IMR-90 (cell line): ENCODE measurements around the gene NDUFA6.
"Not testable (repeated sequence)": the region's sequence is repeated elsewhere in the genome, so short reads cannot be mapped to it uniquely, and the experiment has no call there.

Experiments
- BHLHE40 ChIP-seq: fragments of 150-350 bp; IDR thresholded peaks from 2 replicates; pipeline ENCODE4 v1.6.1; 2016; ENCODE audit warnings: mild to moderate bottlenecking, low read depth, low read length
- CEBPB ChIP-seq: IDR thresholded peaks from 2 replicates; pipeline ENCODE4 v1.6.1; 2012; ENCODE audit warnings: low read depth, low read length, improper control_type of control experiment
- CHD1 ChIP-seq: IDR thresholded peaks from 2 replicates; pipeline ENCODE4 v1.6.1; 2012; ENCODE audit warnings: low read depth, low read length, improper control_type of control experiment
- MAZ ChIP-seq: IDR thresholded peaks from 2 replicates; pipeline ENCODE4 v1.6.1; 2012; ENCODE audit warnings: low read depth, mild to moderate bottlenecking, low read length, improper control_type of control experiment, moderate library complexity, borderline replicate concordance
- POLR2A ChIP-seq: IDR thresholded peaks from 2 replicates; pipeline ENCODE4 v1.6.1; 2012; ENCODE audit warnings: mild to moderate bottlenecking, low read depth, low read length
- RAD21 ChIP-seq: IDR thresholded peaks from 2 replicates; pipeline ENCODE4 v1.6.1; 2012; ENCODE audit warnings: low read length, improper control_type of control experiment
- RCOR1 ChIP-seq: IDR thresholded peaks from 2 replicates; pipeline ENCODE4 v1.6.1; 2012; ENCODE audit warnings: mild to moderate bottlenecking, low read length, improper control_type of control experiment; ENCODE audit not compliant: insufficient replicate concordance
- SMC3 ChIP-seq: fragments of 150-350 bp; IDR thresholded peaks from 2 replicates; pipeline ENCODE4 v1.6.1; 2016; ENCODE audit warnings: low read depth, mild to moderate bottlenecking, antibody characterized with exemption, low read length, moderate library complexity
- TF ChIP-seq, protein P1 (sequence below): conservative IDR thresholded peaks from 2 replicates; pipeline ENCODE4 v1.5.1; 2012; ENCODE audit warnings: mild to moderate bottlenecking, low read depth, low read length, improper control_type of control experiment

DNA sequence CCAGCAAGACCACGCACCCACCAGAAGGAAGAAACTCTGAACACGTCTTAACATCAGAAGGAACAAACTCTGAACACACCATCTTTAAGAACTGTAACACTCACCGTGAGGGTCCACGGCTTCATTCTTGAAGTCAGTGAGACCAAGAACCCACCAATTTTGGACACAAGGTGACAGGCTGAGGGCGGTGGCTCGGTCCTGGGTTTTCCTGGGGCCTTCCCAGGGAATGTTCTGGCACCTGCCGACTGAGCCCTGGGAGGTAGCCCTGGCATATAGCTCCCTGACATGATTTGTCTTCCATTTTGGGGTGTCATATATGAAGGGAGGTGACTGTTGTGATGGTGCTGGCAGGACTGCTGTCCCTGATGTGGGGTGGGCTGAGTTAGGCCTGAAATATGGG, 48.9 kb upstream of the NDUFA6 start:
- TF ChIP-seq, protein P1, sequence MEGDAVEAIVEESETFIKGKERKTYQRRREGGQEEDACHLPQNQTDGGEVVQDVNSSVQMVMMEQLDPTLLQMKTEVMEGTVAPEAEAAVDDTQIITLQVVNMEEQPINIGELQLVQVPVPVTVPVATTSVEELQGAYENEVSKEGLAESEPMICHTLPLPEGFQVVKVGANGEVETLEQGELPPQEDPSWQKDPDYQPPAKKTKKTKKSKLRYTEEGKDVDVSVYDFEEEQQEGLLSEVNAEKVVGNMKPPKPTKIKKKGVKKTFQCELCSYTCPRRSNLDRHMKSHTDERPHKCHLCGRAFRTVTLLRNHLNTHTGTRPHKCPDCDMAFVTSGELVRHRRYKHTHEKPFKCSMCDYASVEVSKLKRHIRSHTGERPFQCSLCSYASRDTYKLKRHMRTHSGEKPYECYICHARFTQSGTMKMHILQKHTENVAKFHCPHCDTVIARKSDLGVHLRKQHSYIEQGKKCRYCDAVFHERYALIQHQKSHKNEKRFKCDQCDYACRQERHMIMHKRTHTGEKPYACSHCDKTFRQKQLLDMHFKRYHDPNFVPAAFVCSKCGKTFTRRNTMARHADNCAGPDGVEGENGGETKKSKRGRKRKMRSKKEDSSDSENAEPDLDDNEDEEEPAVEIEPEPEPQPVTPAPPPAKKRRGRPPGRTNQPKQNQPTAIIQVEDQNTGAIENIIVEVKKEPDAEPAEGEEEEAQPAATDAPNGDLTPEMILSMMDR: not testable (repeated sequence)
- TF ChIP-seq RCOR1, CEBPB, POLR2A, CHD1, SMC3, RAD21, BHLHE40, MAZ: not testable (repeated sequence)
